ENCODE measurements around the gene FAM228A. TPM values are rescaled to one million over a fixed set of nuclear protein-coding genes. Genes with fewer than 3 reads are reported as not detected.

Gene FAM228A
- total RNA-seq, 2 experiments from 2014 or later: 0.25 to 0.46 TPM

DNA sequence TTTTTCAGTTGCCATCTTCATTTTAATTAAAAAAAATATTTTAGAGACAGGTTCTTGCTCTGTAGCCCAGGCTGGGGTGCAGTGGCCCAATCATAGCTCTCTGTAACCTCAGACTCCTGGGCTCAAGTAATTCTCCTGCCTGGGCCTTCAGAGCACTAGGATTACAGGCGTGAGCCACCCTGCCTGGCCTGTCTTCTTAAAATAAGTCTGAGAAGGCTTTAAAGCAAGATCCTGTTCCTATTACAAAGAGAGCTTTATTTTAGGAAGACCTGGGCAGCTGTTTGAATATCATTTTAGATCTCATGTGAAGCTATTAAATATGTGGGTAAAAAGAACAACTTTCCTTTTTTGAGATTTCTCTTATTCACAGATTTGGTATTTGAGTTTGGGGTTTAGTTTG, 1.5 kb downstream of the FAM228A start:
- no peaks in the 10 kb centered on the region for H3K9me3 ChIP-seq (ENCODE audit: low read length)
- no peaks in the 10 kb centered on the region for H3K36me3 ChIP-seq (ENCODE audit: insufficient read depth, low read length)
- no peak for TF ChIP-seq EZH2phosphoT487 (IDR thresholded peaks at IDR 0.05; ENCODE audit: borderline replicate concordance, low read depth, low read length)
- TF ChIP-seq CTCF (conservative IDR thresholded peaks at IDR 0.05; ENCODE audit: low read length): no peak
- CTCF ChIA-PET (ENCODE audit: unreplicated experiment): no interaction called here
- POLR2A ChIA-PET: interaction anchor here (0.6 to 2.4 kb wide), 3 partner anchors 15 to 70 kb away, joined by 3 to 10 read pairs (median 4); no protein-coding TSS in a partner anchor
- no peak overlapping the region for H3K4me2 ChIP-seq (ENCODE audit: low read length)
- H3K27ac ChIP-seq (ENCODE audit: low read depth, low read length, poor library complexity, severe bottlenecking): no peak overlapping the region
- no peak overlapping the region for H3K4me3 ChIP-seq (ENCODE audit: low read depth, low read length, poor library complexity, severe bottlenecking)
- no peaks in the 10 kb centered on the region for H3K4me1 ChIP-seq (ENCODE audit: insufficient read depth, low read length, poor library complexity, severe bottlenecking)
- intact Hi-C loops (cut with micrococcal nuclease; ENCODE audit: unreplicated experiment): no loop called here
- no peaks in the 10 kb centered on the region for H3K79me2 ChIP-seq (ENCODE audit: insufficient read depth, low read depth, low read length)
- no peak for DNase-seq (ENCODE audit: low spot score)
- BruUV-seq (replicated peaks): no TSS peak
- H3K9me2 ChIP-seq (ENCODE audit: insufficient read depth, low read length): no peaks in the 10 kb centered on the region
- H2AFZ ChIP-seq (ENCODE audit: low read length): no peak overlapping the region
- H4K20me1 ChIP-seq (ENCODE audit: insufficient read depth, low read length): no peaks in the 10 kb centered on the region

- Histone ChIP-seq H3K4me1 (ENCODE audit: insufficient read depth, low read length, poor library complexity, severe bottlenecking) (no peaks in the 10 kb centered on the region), H3K36me3 (ENCODE audit: insufficient read depth, low read length) (no peaks in the 10 kb centered on the region), H4K20me1 (ENCODE audit: insufficient read depth, low read length) (no peaks in the 10 kb centered on the region), H3K9me2 (ENCODE audit: insufficient read depth, low read length) (no peaks in the 10 kb centered on the region), H3K79me2 (ENCODE audit: insufficient read depth, low read depth, low read length) (no peaks in the 10 kb centered on the region), H3K27ac (ENCODE audit: low read depth, low read length, poor library complexity, severe bottlenecking) (no peak overlapping the region), H3K4me2 (ENCODE audit: low read length) (no peak overlapping the region), H2AFZ (ENCODE audit: low read length) (no peak overlapping the region), H3K4me3 (ENCODE audit: low read depth, low read length, poor library complexity, severe bottlenecking) (no peak overlapping the region), H3K9me3 (ENCODE audit: low read length) (no peaks in the 10 kb centered on the region)
- ChIA-PET CTCF (ENCODE audit: unreplicated experiment) (no interaction called here), POLR2A (interaction anchor here (0.6 to 0.7 kb wide), 2 partner anchors 324 to 346 kb away, joined by 5 read pairs; no protein-coding TSS in a partner anchor)
- no peak for DNase-seq (ENCODE audit: low spot score)
- no TSS peak for BruUV-seq (replicated peaks)
- TF ChIP-seq CTCF (conservative IDR thresholded peaks at IDR 0.05; ENCODE audit: low read length): no peak
- TF ChIP-seq EZH2phosphoT487 (IDR thresholded peaks at IDR 0.05; ENCODE audit: borderline replicate concordance, low read depth, low read length): no peak
- intact Hi-C loops (cut with micrococcal nuclease; ENCODE audit: unreplicated experiment): no loop called here
These were observed 4.8 kb downstream of the FAM228A start for GRCh38 chr2:24179683-24180082.

GRCh38 chr2:24181849-24182248, 7.0 kb downstream of the FAM228A start:
- Histone ChIP-seq H3K36me3 (ENCODE audit: insufficient read depth, low read length) (no peaks in the 10 kb centered on the region), H3K4me3 (ENCODE audit: low read depth, low read length, poor library complexity, severe bottlenecking) (no peak overlapping the region), H3K27ac (ENCODE audit: low read depth, low read length, poor library complexity, severe bottlenecking) (no peak overlapping the region), H3K4me1 (ENCODE audit: insufficient read depth, low read length, poor library complexity, severe bottlenecking) (no peaks in the 10 kb centered on the region), H3K9me2 (ENCODE audit: insufficient read depth, low read length) (no peaks in the 10 kb centered on the region), H3K4me2 (ENCODE audit: low read length) (no peak overlapping the region), H3K9me3 (ENCODE audit: low read length) (peaks cover 6% of the 10 kb centered on the region; the same call in 1 of the 2 replicates), H4K20me1 (ENCODE audit: insufficient read depth, low read length) (no peaks in the 10 kb centered on the region), H2AFZ (ENCODE audit: low read length) (no peak overlapping the region), H3K79me2 (ENCODE audit: insufficient read depth, low read depth, low read length) (no peaks in the 10 kb centered on the region)
- CTCF ChIA-PET (ENCODE audit: unreplicated experiment): no interaction called here
- BruUV-seq (replicated peaks): no TSS peak
- POLR2A ChIA-PET: interaction anchor here (0.6 kb wide), 1 partner anchor 25 kb away, joined by 3 read pairs; no protein-coding TSS in a partner anchor
- intact Hi-C loops (cut with micrococcal nuclease; ENCODE audit: unreplicated experiment): no loop called here
- no peak for TF ChIP-seq EZH2phosphoT487 (IDR thresholded peaks at IDR 0.05; ENCODE audit: borderline replicate concordance, low read depth, low read length)
- no peak for TF ChIP-seq CTCF (conservative IDR thresholded peaks at IDR 0.05; ENCODE audit: low read length)
- DNase-seq (ENCODE audit: low spot score): no peak
